ENCODE data around the gene OR10A5.
"Not testable (repeated sequence)": the region's sequence is repeated elsewhere in the genome, so short reads cannot be mapped to it uniquely, and the experiment has no call there.

OR10A5 gene

GRCh38 chr11:6876325-6876724 lies 30.8 kb downstream of the OR10A5 start, which contains the start of gene OR10A4:
Gene OR10A4, plus strand, starts transcription at chr11:6876625. Its CDS starts 23 bp downstream, at chr11:6876648.
- no peak for DNase-seq (ENCODE audit: low read depth)

DNA sequence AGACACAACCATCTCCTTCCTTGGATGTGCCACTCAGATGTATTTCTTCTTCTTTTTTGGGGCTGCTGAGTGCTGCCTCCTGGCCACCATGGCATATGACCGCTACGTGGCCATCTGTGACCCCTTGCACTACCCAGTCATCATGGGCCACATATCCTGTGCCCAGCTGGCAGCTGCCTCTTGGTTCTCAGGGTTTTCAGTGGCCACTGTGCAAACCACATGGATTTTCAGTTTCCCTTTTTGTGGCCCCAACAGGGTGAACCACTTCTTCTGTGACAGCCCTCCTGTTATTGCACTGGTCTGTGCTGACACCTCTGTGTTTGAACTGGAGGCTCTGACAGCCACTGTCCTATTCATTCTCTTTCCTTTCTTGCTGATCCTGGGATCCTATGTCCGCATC lies 31.4 kb downstream of the OR10A5 start:
- DNase-seq (ENCODE audit: low read depth): no peak

- no peak for DNase-seq (ENCODE audit: low read depth)
Measured at GRCh38 chr11:6882751-6883150, 37.3 kb downstream of the OR10A5 start.

- not testable (repeated sequence) for DNase-seq (ENCODE audit: low read depth)
Measured at GRCh38 chr11:6887711-6888110, 42.2 kb downstream of the OR10A5 start.

DNA sequence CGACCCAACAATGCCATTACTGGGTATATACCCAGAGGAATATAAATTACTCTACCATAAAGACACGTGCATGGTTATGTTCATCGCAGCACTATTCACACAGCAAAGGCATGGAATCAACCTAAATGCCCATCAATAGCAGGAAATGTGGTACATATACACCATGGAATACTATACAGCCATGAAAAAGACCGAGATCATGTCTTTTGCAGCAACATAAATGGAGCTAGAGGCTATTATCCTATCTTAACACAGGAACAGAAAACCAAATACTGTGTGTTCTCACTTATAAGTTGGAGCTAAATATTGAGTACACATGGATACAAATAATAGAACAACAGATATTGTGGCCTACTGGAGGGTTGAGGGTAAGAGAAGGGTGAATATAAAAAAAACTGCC lies 43.3 kb downstream of the OR10A5 start:
- no peak for DNase-seq (ENCODE audit: low read depth)

GRCh38 chr11:6889835-6890234 lies 44.4 kb downstream of the OR10A5 start:
- DNase-seq (ENCODE audit: low read depth): no peak

DNA sequence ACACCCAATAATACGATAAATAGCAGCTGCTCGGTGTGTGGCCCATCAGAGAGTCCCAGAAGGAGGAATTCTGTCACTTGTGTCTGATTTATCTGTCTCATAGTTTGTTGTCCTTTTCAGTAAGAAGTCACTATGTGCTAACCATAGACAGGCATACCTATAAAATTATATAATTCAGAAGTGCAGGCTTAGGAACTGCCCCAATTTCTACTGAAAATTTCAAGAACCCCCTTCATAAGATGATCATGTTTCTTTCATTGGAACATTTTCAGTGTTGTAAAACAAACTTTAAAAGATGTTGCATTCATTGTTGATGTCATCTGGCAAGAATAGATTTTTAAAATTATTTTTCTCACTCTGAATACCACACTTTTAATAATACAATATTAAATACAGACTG lies 46.9 kb downstream of the OR10A5 start, which contains the start of gene OR2D2:
Gene OR2D2 (minus strand): TSS at position 101 of the 400 bp plus-strand sequence. CDS start 0 bp downstream, at position 101.
- DNase-seq (ENCODE audit: low read depth): no peak

- DNase-seq (ENCODE audit: low read depth): no peak
Measured at GRCh38 chr11:6894097-6894496, 48.6 kb downstream of the OR10A5 start.

GRCh38 chr11:6895010-6895409 lies 49.5 kb downstream of the OR10A5 start:
- DNase-seq (ENCODE audit: low read depth): no peak

Data from ELR (cell line).